Measurements from ENCODE around the gene COG4. TPM values are rescaled to one million over a fixed set of nuclear protein-coding genes. Genes with fewer than 3 reads are reported as not detected.

COG4 gene
- total and polyA plus RNA-seq, 7 donors = 29.1 to 80.3 (median 53.0) TPM

DNA sequence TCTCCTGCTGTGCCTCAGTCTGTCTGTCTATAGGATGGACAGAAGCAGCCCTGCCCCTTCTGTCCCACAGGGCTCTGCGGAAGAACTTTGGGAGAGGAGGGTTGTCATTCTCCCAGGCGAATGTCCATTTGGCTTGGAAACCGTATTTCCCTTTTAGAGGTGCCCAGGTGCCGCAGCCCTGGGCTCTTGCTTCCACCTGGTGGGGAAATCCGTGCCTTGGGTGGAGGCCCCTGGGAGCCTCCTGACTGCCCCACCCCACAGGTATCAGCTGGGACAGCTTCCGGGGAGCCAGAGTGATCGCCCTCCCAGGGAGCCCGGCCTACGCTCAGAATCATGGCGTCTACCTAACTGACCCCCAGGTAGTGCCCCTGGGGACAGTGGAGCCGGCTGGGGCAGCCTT lies 56.2 kb downstream of the COG4 start:
- peaks cover 0 to 40% of the 10 kb centered on the region in 2 donors for H3K36me3 ChIP-seq (ENCODE audit: insufficient read depth in 1 of 2, low read depth in 1 of 2)
- H3K4me3 ChIP-seq = no peak overlapping the region
- peak overlapping the region; percentile 67 for H3K27ac ChIP-seq
- TF ChIP-seq, protein P1, sequence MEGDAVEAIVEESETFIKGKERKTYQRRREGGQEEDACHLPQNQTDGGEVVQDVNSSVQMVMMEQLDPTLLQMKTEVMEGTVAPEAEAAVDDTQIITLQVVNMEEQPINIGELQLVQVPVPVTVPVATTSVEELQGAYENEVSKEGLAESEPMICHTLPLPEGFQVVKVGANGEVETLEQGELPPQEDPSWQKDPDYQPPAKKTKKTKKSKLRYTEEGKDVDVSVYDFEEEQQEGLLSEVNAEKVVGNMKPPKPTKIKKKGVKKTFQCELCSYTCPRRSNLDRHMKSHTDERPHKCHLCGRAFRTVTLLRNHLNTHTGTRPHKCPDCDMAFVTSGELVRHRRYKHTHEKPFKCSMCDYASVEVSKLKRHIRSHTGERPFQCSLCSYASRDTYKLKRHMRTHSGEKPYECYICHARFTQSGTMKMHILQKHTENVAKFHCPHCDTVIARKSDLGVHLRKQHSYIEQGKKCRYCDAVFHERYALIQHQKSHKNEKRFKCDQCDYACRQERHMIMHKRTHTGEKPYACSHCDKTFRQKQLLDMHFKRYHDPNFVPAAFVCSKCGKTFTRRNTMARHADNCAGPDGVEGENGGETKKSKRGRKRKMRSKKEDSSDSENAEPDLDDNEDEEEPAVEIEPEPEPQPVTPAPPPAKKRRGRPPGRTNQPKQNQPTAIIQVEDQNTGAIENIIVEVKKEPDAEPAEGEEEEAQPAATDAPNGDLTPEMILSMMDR (IDR thresholded peaks at IDR 0.05) = no peak
- ATAC-seq (peak in 2 of 4 donors; percentile 13 to 18), DNase-seq (no peak)
- no peaks in the 10 kb centered on the region for H3K27me3 ChIP-seq (ENCODE audit: insufficient read depth in 3 of 3, low read length in 2 of 3)
- H3K9me3 ChIP-seq = no peaks in the 10 kb centered on the region
- peaks cover 13% of the 10 kb centered on the region for H3K4me1 ChIP-seq
- intact Hi-C loops (cut with DNase I) = loop anchor here in 1 of 2 donors (5.0 kb wide), 1 partner anchor 35 kb away; no protein-coding TSS in a partner anchor
- WGBS, 3 donors = 77 to 88% (median 78%) methylated on average over 11 of the region's 11 CpGs

DNA sequence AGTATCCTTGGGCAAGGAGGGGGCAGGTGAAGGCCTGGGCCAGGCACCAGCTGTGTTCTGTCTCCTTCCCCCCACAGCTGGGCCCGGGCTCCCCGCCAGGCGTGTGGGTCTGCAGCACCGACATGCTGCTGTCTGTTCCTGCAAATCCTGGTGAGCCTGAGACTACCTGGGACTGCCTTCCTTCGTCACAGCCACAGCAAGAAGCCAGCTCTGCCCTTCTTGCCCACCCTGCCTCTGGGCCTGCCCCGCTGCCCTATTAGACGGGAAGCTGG lies 56.6 kb downstream of the COG4 start:
- H3K27me3 ChIP-seq (ENCODE audit: insufficient read depth in 3 of 3, low read length in 2 of 3) = no peaks in the 10 kb centered on the region
- 76 to 81% (median 81%) methylated on average over 7 of the region's 7 CpGs for WGBS, 3 donors
- H3K9me3 ChIP-seq = no peaks in the 10 kb centered on the region
- H3K4me3 ChIP-seq = no peak overlapping the region
- ATAC-seq (no peak), DNase-seq (no peak)
- H3K4me1 ChIP-seq = peaks cover 13% of the 10 kb centered on the region
- TF ChIP-seq, protein P1 (IDR thresholded peaks at IDR 0.05) = no peak
- peaks cover 0 to 40% of the 10 kb centered on the region in 2 donors for H3K36me3 ChIP-seq (ENCODE audit: insufficient read depth in 1 of 2, low read depth in 1 of 2)
- intact Hi-C loops (cut with DNase I) = loop anchor here in 1 of 2 donors (5.0 kb wide), 1 partner anchor 34 kb away; no protein-coding TSS in a partner anchor
- H3K27ac ChIP-seq = peak overlapping the region; percentile 67

DNA sequence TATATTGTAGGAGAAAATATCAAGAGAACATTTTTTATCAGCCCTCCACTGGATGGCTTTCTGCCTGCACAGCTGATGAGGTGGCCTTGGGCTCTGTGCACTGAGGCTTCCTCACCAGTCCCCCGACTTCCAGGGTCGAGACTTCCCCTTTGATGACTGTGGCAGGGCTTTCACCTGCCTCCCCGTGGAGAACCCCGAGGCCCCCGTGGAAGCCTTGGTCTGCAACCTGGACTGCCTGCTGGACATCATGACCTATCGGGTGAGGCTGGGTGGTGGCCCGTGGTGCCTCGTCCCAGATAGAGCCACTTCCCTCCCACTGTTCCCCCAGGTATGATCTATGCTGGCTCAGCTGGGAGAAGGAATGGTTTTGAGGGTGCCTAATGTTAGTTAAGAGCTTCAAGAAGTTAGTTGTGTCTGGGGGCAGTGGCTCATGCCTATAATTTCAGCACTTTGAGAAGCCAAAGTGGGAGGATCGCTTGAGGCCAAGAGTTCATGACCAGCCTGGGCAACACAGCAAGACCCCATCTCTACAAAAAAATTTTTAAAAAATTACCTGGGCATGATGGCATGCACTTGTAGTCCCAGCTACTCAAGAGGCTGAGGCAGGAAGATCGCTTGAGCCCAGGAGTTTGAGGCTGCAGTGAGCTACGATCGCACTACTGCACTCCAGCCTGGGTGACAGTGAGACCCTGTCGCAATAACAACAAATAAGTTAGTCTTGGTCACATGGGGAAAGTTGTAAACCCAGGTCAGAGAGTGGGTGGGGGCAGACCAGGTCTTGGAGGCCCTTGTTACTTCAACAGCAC lies 57.2 kb downstream of the COG4 start:
- 88 to 91% (median 91%) methylated on average over 13 of the region's 13 CpGs for WGBS, 3 donors
- intact Hi-C loops (cut with DNase I) = loop anchor here in 1 of 2 donors (5.0 kb wide), 1 partner anchor 34 kb away; no protein-coding TSS in a partner anchor
- H3K4me3 ChIP-seq = no peak overlapping the region
- H3K27ac ChIP-seq = no peak overlapping the region
- no peaks in the 10 kb centered on the region for H3K27me3 ChIP-seq (ENCODE audit: insufficient read depth in 3 of 3, low read length in 2 of 3)
- TF ChIP-seq, protein P1 (IDR thresholded peaks at IDR 0.05) = no peak
- H3K4me1 ChIP-seq = peaks cover 18% of the 10 kb centered on the region
- no peaks in the 10 kb centered on the region for H3K9me3 ChIP-seq
- no peak for DNase-seq
- H3K36me3 ChIP-seq (ENCODE audit: insufficient read depth in 1 of 2, low read depth in 1 of 2) = peaks cover 0 to 40% of the 10 kb centered on the region in 2 donors
- ATAC-seq = no peak

DNA sequence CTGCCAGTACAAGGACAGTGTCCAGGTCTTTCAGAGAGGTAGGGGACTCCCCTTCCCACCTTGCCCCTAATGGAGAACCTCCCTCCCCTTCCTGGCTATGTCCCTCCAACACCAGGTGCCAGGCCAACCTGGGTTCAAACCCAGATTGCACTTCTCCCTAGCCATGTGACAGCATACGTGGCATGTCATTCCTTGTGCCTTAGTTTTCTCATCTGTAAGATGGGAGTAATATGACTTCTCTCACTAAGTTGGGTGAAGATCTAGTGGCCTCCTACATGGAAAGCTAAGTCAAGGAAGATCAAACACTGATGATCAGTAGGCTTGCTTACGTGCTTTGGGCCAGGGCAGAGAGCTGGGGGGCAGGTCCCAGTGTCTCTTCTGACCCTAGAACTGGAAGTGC lies 60.1 kb downstream of the COG4 start:
- intact Hi-C loops (cut with DNase I) = no loop called here
- Histone ChIP-seq H3K27me3 (ENCODE audit: insufficient read depth in 3 of 3, low read length in 2 of 3) (no peaks in the 10 kb centered on the region), H3K4me3 (no peak overlapping the region), H3K9me3 (no peaks in the 10 kb centered on the region), H3K4me1 (peaks cover 26% of the 10 kb centered on the region), H3K27ac (no peak overlapping the region), H3K36me3 (ENCODE audit: insufficient read depth in 1 of 2, low read depth in 1 of 2) (peaks cover 0 to 43% of the 10 kb centered on the region in 2 donors)
- DNase-seq = no peak
- no peak for ATAC-seq
- TF ChIP-seq, protein P1 (IDR thresholded peaks at IDR 0.05) = no peak
- WGBS, 3 donors = 92 to 100% (median 96%) methylated on average over 2 of the region's 2 CpGs

Measured in psoas muscle (tissue), 8 donors.